Liver (tissue), 9 donors: ENCODE data around the gene BARX2. TPM values are rescaled to one million over a fixed set of nuclear protein-coding genes. Genes with fewer than 3 reads are reported as not detected.

Source experiments
- DNase-seq: peaks from one replicate; pipeline ENCODE4 v3.0.0-alpha.2; 2017; ENCODE audit warnings: low spot score
- H3K27ac ChIP-seq, 2 donors: one replicate each; pipeline ENCODE4 v1.7.0; 2013; ENCODE audit warnings: inconsistent platforms in 2 of 2, low read length in 2 of 2, control low read depth in 1 of 2, low read depth in 1 of 2, mild to moderate bottlenecking in 1 of 2
- H3K27me3 ChIP-seq, 4 donors: one replicate each; pipeline versions ENCODE4 v1.6.1 to v1.7.0; 2013; ENCODE audit warnings: low read length in 3 of 4, inconsistent platforms in 1 of 4, mild to moderate bottlenecking in 1 of 4, moderate library complexity in 1 of 4; ENCODE audit not compliant: control insufficient read depth in 4 of 4, insufficient read depth in 4 of 4
- H3K36me3 ChIP-seq, 4 donors: one replicate each; pipeline versions ENCODE4 v1.6.1 to v1.7.0; 2013; ENCODE audit warnings: low read length in 3 of 4, mild to moderate bottlenecking in 3 of 4, low read depth in 1 of 4, moderate library complexity in 1 of 4; ENCODE audit not compliant: control insufficient read depth in 4 of 4, insufficient read depth in 3 of 4
- H3K4me1 ChIP-seq, 4 donors: one replicate each; pipeline versions ENCODE4 v1.6.1 to v1.7.0; 2013; ENCODE audit warnings: low read length in 3 of 4, mild to moderate bottlenecking in 3 of 4, moderate library complexity in 1 of 4; ENCODE audit not compliant: control insufficient read depth in 4 of 4, insufficient read depth in 4 of 4
- H3K4me3 ChIP-seq, 3 donors: one replicate each; pipeline versions ENCODE4 v1.6.1 to v1.7.0; 2013; ENCODE audit warnings: low read length in 3 of 3, control low read depth in 1 of 3, low read depth in 1 of 3, mild to moderate bottlenecking in 1 of 3
- H3K9ac ChIP-seq, 2 donors: one replicate each; pipeline ENCODE4 v1.7.0; 2013; ENCODE audit warnings: low read length in 2 of 2, mild to moderate bottlenecking in 2 of 2, moderate library complexity in 2 of 2, control low read depth in 1 of 2, low read depth in 1 of 2
- H3K9me3 ChIP-seq, 4 donors: one replicate each; pipeline versions ENCODE4 v1.6.1 to v1.7.0; 2013; ENCODE audit warnings: low read length in 3 of 4; ENCODE audit not compliant: control insufficient read depth in 4 of 4
- ATF3 ChIP-seq: IDR thresholded peaks from 2 replicates; pipeline ENCODE4 v1.6.1; 2016; ENCODE audit warnings: antibody characterized with exemption
- EGR1 ChIP-seq, 2 donors: IDR thresholded peaks; 2 replicates each; pipeline ENCODE4 v1.6.1; 2016 to 2018; ENCODE audit warnings: antibody characterized with exemption in 2 of 2, low read depth in 2 of 2
- FOXA1 ChIP-seq: IDR thresholded peaks from 2 replicates; pipeline ENCODE4 v1.6.1; 2016; ENCODE audit warnings: antibody characterized with exemption
- FOXA2 ChIP-seq: IDR thresholded peaks from 2 replicates; pipeline ENCODE4 v1.6.1; 2016; ENCODE audit warnings: antibody characterized with exemption
- GABPA ChIP-seq, 2 donors: IDR thresholded peaks in 1 of 2; conservative IDR thresholded peaks in 1 of 2; 2 replicates each; pipeline ENCODE4 v1.6.1; 2016; ENCODE audit warnings: antibody characterized with exemption in 2 of 2, mild to moderate bottlenecking in 1 of 2, moderate library complexity in 1 of 2
- HNF4A ChIP-seq, 2 donors: conservative IDR thresholded peaks; 2 replicates each; pipeline ENCODE4 v1.6.1; 2016; ENCODE audit warnings: antibody characterized with exemption in 2 of 2, mild to moderate bottlenecking in 2 of 2
- HNF4G ChIP-seq: IDR thresholded peaks from 2 replicates; pipeline ENCODE4 v1.6.1; 2016; ENCODE audit warnings: antibody characterized with exemption
- JUND ChIP-seq, 2 donors: IDR thresholded peaks; 2 replicates each; pipeline ENCODE4 v1.6.1; 2016; ENCODE audit warnings: antibody characterized with exemption in 2 of 2
- MAX ChIP-seq: IDR thresholded peaks from 2 replicates; pipeline ENCODE4 v1.6.1; 2016; ENCODE audit warnings: antibody characterized with exemption
- NR2F2 ChIP-seq: IDR thresholded peaks from 2 replicates; pipeline ENCODE4 v1.6.1; 2016; ENCODE audit warnings: antibody characterized with exemption
- RAD21 ChIP-seq, 2 donors: IDR thresholded peaks; 2 replicates each; pipeline ENCODE4 v1.6.1; 2016; ENCODE audit warnings: antibody characterized with exemption in 2 of 2, mild to moderate bottlenecking in 2 of 2
- REST ChIP-seq: IDR thresholded peaks from 2 replicates; pipeline ENCODE4 v1.6.1; 2016; ENCODE audit warnings: antibody characterized with exemption, mild to moderate bottlenecking
- RXRA ChIP-seq, 2 donors: IDR thresholded peaks; 2 replicates each; pipeline ENCODE4 v1.6.1; 2017 to 2018; ENCODE audit warnings: antibody characterized with exemption in 2 of 2, mild to moderate bottlenecking in 1 of 2
- SP1 ChIP-seq: IDR thresholded peaks from 2 replicates; pipeline ENCODE4 v1.6.1; 2018; ENCODE audit warnings: antibody characterized with exemption, mild to moderate bottlenecking
- TAF1 ChIP-seq: conservative IDR thresholded peaks from 2 replicates; pipeline ENCODE4 v1.6.1; 2016; ENCODE audit warnings: antibody characterized with exemption, mild to moderate bottlenecking
- YY1 ChIP-seq: IDR thresholded peaks from 2 replicates; pipeline ENCODE4 v1.6.1; 2016; ENCODE audit warnings: antibody characterized with exemption, mild to moderate bottlenecking
- WGBS: extraction: QIAGEN DNeasy Blood & Tissue Kit; methylation state at CpG from one replicate; pipeline ENCODE4 v1.1.7; 2013; 5-methylcytosine and 5-hydroxymethylcytosine counted together
- polyA plus RNA-seq, 2 donors: library from polyadenylated mRNA; stranded (reverse) in 1 of 2; unstranded in 1 of 2; fragments of 200-250 nt in 1 of 2; fragments of >200 nt in 1 of 2; fragmentation: Nextera tagmentation in 1 of 2; extraction: Ambion mirVana in 1 of 2; gene quantifications; one replicate each; pipeline versions ENCODE4 v1.2.1 to v1.2.3, GENCODE V29; 2013 to 2015
- total RNA-seq, 2 donors: library from RNA; depleted of rRNA; stranded (reverse); fragments of >200 nt; gene quantifications; one replicate each; pipeline ENCODE4 v1.2.3, GENCODE V29; 2014
- TF ChIP-seq, protein P1 (sequence below): IDR thresholded peaks from 2 replicates; pipeline ENCODE4 v1.6.1; 2016; ENCODE audit warnings: antibody characterized with exemption
- TF ChIP-seq, protein P2 (sequence below): fragments of 150-350 bp; IDR thresholded peaks from 2 replicates; pipeline ENCODE4 v1.5.1; 2017; ENCODE audit warnings: improper control_type of control experiment, low read depth, low read length; ENCODE audit not compliant: missing input control
- donor health status: healthy.
- donor health status: healthy.
- donor health status: healthy.
- donor health status: healthy.
- donor health status: healthy.

The BARX2 gene
- total and polyA plus RNA-seq, 4 donors = not detected

- TF ChIP-seq RAD21 (IDR thresholded peaks at IDR 0.05) = no peak
- TF ChIP-seq FOXA2 = no peak
- TF ChIP-seq, protein P1, sequence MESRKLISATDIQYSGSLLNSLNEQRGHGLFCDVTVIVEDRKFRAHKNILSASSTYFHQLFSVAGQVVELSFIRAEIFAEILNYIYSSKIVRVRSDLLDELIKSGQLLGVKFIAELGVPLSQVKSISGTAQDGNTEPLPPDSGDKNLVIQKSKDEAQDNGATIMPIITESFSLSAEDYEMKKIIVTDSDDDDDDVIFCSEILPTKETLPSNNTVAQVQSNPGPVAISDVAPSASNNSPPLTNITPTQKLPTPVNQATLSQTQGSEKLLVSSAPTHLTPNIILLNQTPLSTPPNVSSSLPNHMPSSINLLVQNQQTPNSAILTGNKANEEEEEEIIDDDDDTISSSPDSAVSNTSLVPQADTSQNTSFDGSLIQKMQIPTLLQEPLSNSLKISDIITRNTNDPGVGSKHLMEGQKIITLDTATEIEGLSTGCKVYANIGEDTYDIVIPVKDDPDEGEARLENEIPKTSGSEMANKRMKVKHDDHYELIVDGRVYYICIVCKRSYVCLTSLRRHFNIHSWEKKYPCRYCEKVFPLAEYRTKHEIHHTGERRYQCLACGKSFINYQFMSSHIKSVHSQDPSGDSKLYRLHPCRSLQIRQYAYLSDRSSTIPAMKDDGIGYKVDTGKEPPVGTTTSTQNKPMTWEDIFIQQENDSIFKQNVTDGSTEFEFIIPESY = no peak
- TF ChIP-seq ATF3 = no peak
- TF ChIP-seq HNF4G = no peak
- no peak for TF ChIP-seq GABPA (IDR thresholded peaks at IDR 0.05 in 1 of 2, conservative IDR thresholded peaks at IDR 0.05 in 1 of 2)
- no peak for TF ChIP-seq MAX
- Histone ChIP-seq H3K27me3 (peaks cover 7 to 28% (median 16%) of the 10 kb centered on the region in 4 donors), H3K4me1 (peaks cover 16 to 36% (median 29%) of the 10 kb centered on the region in 4 donors), H3K36me3 (no peaks in the 10 kb centered on the region), H3K9me3 (no peaks in the 10 kb centered on the region), H3K27ac (no peak overlapping the region), H3K9ac (no peak overlapping the region), H3K4me3 (no peak overlapping the region)
- no peak for DNase-seq
- 45% methylated on average over 12 of the region's 12 CpGs for WGBS
Observed at GRCh38 chr11:129376658-129377341, 1.2 kb downstream of the BARX2 start.

DNA sequence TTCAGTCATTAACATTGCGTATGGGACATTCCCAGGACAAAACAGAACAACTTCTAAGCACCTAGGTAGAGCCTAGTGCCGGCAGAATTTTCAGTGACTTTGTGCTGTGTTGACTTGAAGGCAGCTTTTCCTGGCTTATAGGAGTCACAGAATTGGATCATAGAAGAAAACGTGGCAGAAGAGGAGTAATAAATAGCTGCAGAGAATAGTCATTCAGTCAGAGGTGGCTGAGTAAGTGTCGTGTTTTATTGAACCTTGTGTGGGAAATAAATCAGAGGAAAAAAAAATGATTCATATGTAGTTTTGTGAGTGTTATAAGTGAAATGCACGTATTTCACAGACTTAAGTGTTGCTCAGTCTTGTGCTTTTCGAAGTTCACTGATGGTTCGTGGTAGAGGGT lies 2.1 kb downstream of the BARX2 start:
- no peaks in the 10 kb centered on the region for H3K9me3 ChIP-seq
- no peak overlapping the region for H3K27ac ChIP-seq
- H3K36me3 ChIP-seq = no peaks in the 10 kb centered on the region
- no peak overlapping the region for H3K4me3 ChIP-seq
- peaks cover 7 to 22% (median 13%) of the 10 kb centered on the region in 4 donors for H3K27me3 ChIP-seq
- no peak for DNase-seq
- no peak overlapping the region for H3K9ac ChIP-seq
- peaks cover 16 to 34% (median 28%) of the 10 kb centered on the region in 4 donors for H3K4me1 ChIP-seq
- no peak for TF ChIP-seq MAX
- no peak for TF ChIP-seq RAD21 (IDR thresholded peaks at IDR 0.05)
- TF ChIP-seq YY1 = no peak
- TF ChIP-seq GABPA (IDR thresholded peaks at IDR 0.05 in 1 of 2, conservative IDR thresholded peaks at IDR 0.05 in 1 of 2) = no peak
- no peak for TF ChIP-seq TAF1
- no peak for TF ChIP-seq SP1
- TF ChIP-seq RXRA (IDR thresholded peaks at IDR 0.05) = no peak
- no peak for TF ChIP-seq FOXA2
- no peak for TF ChIP-seq REST
- TF ChIP-seq, protein P2, sequence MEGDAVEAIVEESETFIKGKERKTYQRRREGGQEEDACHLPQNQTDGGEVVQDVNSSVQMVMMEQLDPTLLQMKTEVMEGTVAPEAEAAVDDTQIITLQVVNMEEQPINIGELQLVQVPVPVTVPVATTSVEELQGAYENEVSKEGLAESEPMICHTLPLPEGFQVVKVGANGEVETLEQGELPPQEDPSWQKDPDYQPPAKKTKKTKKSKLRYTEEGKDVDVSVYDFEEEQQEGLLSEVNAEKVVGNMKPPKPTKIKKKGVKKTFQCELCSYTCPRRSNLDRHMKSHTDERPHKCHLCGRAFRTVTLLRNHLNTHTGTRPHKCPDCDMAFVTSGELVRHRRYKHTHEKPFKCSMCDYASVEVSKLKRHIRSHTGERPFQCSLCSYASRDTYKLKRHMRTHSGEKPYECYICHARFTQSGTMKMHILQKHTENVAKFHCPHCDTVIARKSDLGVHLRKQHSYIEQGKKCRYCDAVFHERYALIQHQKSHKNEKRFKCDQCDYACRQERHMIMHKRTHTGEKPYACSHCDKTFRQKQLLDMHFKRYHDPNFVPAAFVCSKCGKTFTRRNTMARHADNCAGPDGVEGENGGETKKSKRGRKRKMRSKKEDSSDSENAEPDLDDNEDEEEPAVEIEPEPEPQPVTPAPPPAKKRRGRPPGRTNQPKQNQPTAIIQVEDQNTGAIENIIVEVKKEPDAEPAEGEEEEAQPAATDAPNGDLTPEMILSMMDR = no peak
- no peak for TF ChIP-seq HNF4A (conservative IDR thresholded peaks at IDR 0.05)
- TF ChIP-seq ATF3 = no peak
- no peak for TF ChIP-seq JUND (IDR thresholded peaks at IDR 0.05)
- TF ChIP-seq NR2F2 = no peak
- TF ChIP-seq, protein P1 = no peak
- no peak for TF ChIP-seq EGR1 (IDR thresholded peaks at IDR 0.05; ENCODE audit: low read depth in 2 of 2)
- no peak for TF ChIP-seq FOXA1
- 76% methylated on average over 7 of the region's 7 CpGs for WGBS
